ENCODE data around the gene STRN.
"Not testable (repeated sequence)": the region's sequence is repeated elsewhere in the genome, so short reads cannot be mapped to it uniquely, and the experiment has no call there.

The STRN gene

GRCh38 chr2:36839976-36840617, 126.2 kb downstream of the STRN start:
- DNase-seq (ENCODE audit: low read depth) = no peak
- H3K4me3 ChIP-seq (replicated peaks; ENCODE audit: low read depth, low read length) = no peak overlapping the region
- TF ChIP-seq, protein P1, sequence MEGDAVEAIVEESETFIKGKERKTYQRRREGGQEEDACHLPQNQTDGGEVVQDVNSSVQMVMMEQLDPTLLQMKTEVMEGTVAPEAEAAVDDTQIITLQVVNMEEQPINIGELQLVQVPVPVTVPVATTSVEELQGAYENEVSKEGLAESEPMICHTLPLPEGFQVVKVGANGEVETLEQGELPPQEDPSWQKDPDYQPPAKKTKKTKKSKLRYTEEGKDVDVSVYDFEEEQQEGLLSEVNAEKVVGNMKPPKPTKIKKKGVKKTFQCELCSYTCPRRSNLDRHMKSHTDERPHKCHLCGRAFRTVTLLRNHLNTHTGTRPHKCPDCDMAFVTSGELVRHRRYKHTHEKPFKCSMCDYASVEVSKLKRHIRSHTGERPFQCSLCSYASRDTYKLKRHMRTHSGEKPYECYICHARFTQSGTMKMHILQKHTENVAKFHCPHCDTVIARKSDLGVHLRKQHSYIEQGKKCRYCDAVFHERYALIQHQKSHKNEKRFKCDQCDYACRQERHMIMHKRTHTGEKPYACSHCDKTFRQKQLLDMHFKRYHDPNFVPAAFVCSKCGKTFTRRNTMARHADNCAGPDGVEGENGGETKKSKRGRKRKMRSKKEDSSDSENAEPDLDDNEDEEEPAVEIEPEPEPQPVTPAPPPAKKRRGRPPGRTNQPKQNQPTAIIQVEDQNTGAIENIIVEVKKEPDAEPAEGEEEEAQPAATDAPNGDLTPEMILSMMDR (IDR thresholded peaks at IDR 0.05; ENCODE audit: low read length, missing control alignments) = no peak

GRCh38 chr2:36834731-36835524, 131.4 kb downstream of the STRN start:
- DNase-seq (ENCODE audit: low read depth) = no peak
- TF ChIP-seq, protein P1 (IDR thresholded peaks at IDR 0.05; ENCODE audit: low read length, missing control alignments) = no peak
- no peak overlapping the region for H3K4me3 ChIP-seq (replicated peaks; ENCODE audit: low read depth, low read length)

GRCh38 chr2:36834203-36834602, 132.1 kb downstream of the STRN start:
- H3K4me3 ChIP-seq (replicated peaks; ENCODE audit: low read depth, low read length) = no peak overlapping the region
- TF ChIP-seq, protein P1 (IDR thresholded peaks at IDR 0.05; ENCODE audit: low read length, missing control alignments) = no peak
- DNase-seq (ENCODE audit: low read depth) = no peak

DNA sequence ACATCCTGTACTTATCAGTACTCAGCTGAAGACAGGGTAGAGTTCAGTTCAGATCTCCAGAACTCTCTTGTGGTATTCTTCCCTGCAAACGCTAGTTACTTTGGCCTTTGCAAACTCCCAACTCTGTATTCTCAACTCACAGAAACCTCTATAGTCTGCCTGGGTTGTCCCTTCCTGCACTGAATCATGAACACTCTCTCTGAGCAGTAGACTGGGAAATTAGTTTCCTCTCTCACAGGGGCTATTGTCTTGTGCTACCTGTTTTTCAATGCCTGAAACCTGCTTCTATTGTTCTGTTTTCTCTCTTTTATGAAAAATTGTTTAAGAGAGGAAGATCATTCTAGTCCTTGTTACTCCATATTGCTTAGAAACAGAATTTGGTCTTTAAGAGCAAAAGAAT, 135.2 kb downstream of the STRN start:
- TF ChIP-seq, protein P1 (IDR thresholded peaks at IDR 0.05; ENCODE audit: low read length, missing control alignments) = no peak
- no peak for DNase-seq (ENCODE audit: low read depth)
- no peak overlapping the region for H3K4me3 ChIP-seq (replicated peaks; ENCODE audit: low read depth, low read length)

- not testable (repeated sequence) for H3K4me3 ChIP-seq (replicated peaks; ENCODE audit: low read depth, low read length); DNase-seq (ENCODE audit: low read depth)
Observed at GRCh38 chr2:36824683-36825082, 141.7 kb downstream of the STRN start.

GRCh38 chr2:36824273-36824672, 142.1 kb downstream of the STRN start:
- H3K4me3 ChIP-seq (replicated peaks; ENCODE audit: low read depth, low read length) = no peak overlapping the region
- TF ChIP-seq, protein P1 (IDR thresholded peaks at IDR 0.05; ENCODE audit: low read length, missing control alignments) = no peak
- DNase-seq (ENCODE audit: low read depth) = no peak

DNA sequence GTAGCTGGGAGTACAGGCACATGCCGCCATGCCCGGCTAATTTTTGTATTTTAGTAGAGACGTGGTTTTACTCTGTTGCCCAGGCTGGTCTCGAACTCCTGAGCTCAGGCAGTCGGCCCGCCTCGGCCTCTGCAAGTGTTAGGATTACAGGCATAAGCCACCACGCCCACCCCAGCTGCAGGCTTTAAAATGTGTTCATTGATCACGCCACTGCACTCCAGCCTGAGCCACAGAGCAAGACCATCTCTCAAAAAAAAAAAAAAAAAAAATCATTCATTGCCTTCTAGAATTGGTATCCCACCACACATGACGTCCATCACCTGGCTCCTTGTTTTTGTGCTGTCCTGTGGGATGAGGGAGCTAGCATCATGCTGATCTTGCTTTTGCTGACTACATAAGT, 142.5 kb downstream of the STRN start:
- no peak for DNase-seq (ENCODE audit: low read depth)
- TF ChIP-seq, protein P1 (IDR thresholded peaks at IDR 0.05; ENCODE audit: low read length, missing control alignments) = no peak
- H3K4me3 ChIP-seq (replicated peaks; ENCODE audit: low read depth, low read length) = no peak overlapping the region
